Glutamatergic neuron (in vitro differentiated cells): ENCODE results near the gene ATP2B2. TPM values are rescaled to one million over a fixed set of nuclear protein-coding genes. Genes with fewer than 3 reads are reported as not detected.

Source experiments
- DNase-seq: peaks from one replicate; pipeline ENCODE4 v3.0.0; 2022
- H3K27ac Mint-ChIP-seq: one replicate; pipeline ENCODE4 v1.8.0; 2020; ENCODE audit warnings: mild to moderate bottlenecking, mixed read lengths, inconsistent platforms; ENCODE audit not compliant: unreplicated experiment
- H3K27me3 Mint-ChIP-seq: one replicate; pipeline ENCODE4 v1.8.0; 2020; ENCODE audit warnings: mild to moderate bottlenecking, moderate library complexity, mixed read lengths, inconsistent platforms; ENCODE audit not compliant: unreplicated experiment
- H3K36me3 Mint-ChIP-seq: one replicate; pipeline ENCODE4 v1.8.0; 2020; ENCODE audit warnings: mild to moderate bottlenecking, mixed read lengths, inconsistent platforms; ENCODE audit not compliant: unreplicated experiment
- H3K4me1 Mint-ChIP-seq: one replicate; pipeline ENCODE4 v1.8.0; 2020; ENCODE audit warnings: mild to moderate bottlenecking, low read depth, mixed read lengths, inconsistent platforms; ENCODE audit not compliant: unreplicated experiment
- H3K4me3 Mint-ChIP-seq: one replicate; pipeline ENCODE4 v1.8.0; 2020; ENCODE audit warnings: mild to moderate bottlenecking, mixed read lengths, inconsistent platforms; ENCODE audit not compliant: unreplicated experiment
- H3K9me3 Mint-ChIP-seq: one replicate; pipeline ENCODE4 v1.8.0; 2020; ENCODE audit warnings: mild to moderate bottlenecking, moderate library complexity, mixed read lengths, inconsistent platforms; ENCODE audit not compliant: unreplicated experiment
- total RNA-seq: library from RNA; stranded (reverse); fragmentation: NEBNext Ultra II Directional; extraction: Animal tissue kit (Norgen Biotek cat#: 25700); gene quantifications from one replicate; pipeline ENCODE4 v1.2.1, GENCODE V29; 2021; ENCODE audit not compliant: unreplicated experiment
- TF ChIP-seq, protein P1 (sequence below): fragments of 200-600 bp; sonication (generic); IDR thresholded peaks from one replicate; pipeline ENCODE4 v1.5.0; 2021; ENCODE audit not compliant: partially characterized antibody, unreplicated experiment

The ATP2B2 gene
- total RNA-seq, 1 donor from 2014 or later, result 31.2 TPM

DNA sequence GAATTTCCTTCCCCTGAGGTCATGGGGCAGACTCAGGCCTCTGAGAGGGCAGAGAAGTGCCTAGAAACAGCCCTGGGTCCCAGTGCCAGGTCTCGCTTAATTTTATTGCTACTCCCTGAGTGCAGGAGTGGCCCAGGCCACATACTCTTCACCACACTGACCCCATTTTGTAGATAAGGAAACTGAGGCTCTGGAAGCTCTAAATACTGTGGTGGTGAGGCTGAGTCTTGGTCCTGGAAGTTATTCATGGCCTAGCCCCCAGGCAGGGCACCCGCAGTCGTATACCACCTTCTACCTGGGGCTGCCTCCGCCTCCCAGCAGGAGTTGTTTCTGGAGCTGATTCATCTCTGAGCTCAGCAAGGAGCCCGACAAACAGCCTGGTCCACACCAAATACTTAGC, 9.8 kb downstream of the ATP2B2 start:
- Mint-ChIP-seq H3K9me3 (peaks cover 4% of the 10 kb centered on the region), H3K27me3 (peaks cover 3% of the 10 kb centered on the region), H3K4me1 (peaks cover 23% of the 10 kb centered on the region), H3K36me3 (no peaks in the 10 kb centered on the region), H3K4me3 (no peak overlapping the region), H3K27ac (no peak overlapping the region)
- TF ChIP-seq, protein P1, sequence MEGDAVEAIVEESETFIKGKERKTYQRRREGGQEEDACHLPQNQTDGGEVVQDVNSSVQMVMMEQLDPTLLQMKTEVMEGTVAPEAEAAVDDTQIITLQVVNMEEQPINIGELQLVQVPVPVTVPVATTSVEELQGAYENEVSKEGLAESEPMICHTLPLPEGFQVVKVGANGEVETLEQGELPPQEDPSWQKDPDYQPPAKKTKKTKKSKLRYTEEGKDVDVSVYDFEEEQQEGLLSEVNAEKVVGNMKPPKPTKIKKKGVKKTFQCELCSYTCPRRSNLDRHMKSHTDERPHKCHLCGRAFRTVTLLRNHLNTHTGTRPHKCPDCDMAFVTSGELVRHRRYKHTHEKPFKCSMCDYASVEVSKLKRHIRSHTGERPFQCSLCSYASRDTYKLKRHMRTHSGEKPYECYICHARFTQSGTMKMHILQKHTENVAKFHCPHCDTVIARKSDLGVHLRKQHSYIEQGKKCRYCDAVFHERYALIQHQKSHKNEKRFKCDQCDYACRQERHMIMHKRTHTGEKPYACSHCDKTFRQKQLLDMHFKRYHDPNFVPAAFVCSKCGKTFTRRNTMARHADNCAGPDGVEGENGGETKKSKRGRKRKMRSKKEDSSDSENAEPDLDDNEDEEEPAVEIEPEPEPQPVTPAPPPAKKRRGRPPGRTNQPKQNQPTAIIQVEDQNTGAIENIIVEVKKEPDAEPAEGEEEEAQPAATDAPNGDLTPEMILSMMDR, result no peak
- DNase-seq, result no peak

DNA sequence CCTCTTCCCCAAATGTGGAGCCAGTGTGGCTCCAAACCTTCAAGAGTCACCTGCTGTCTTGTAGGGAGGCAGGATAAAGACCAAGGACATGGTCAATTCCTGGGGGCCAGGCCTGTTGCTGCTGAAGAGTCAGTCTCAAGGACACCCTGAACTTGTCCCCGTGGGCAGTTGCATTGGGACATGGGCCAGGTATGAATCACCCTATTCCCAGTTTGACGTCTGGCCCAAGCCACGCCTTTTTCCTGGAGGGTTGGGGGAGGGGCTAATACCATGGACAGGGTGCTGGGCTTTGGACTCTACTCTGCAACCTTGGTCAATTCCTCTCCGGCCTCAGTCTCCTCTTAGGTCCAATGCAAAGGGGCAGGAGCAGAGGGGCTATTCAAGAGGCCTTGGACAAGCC, 10.4 kb downstream of the ATP2B2 start:
- H3K27me3 Mint-ChIP-seq, result peaks cover 3% of the 10 kb centered on the region
- H3K4me1 Mint-ChIP-seq, result peaks cover 23% of the 10 kb centered on the region
- DNase-seq, result no peak
- H3K36me3 Mint-ChIP-seq, result no peaks in the 10 kb centered on the region
- peaks cover 6% of the 10 kb centered on the region for H3K9me3 Mint-ChIP-seq
- H3K27ac Mint-ChIP-seq, result no peak overlapping the region
- TF ChIP-seq, protein P1, result no peak
- H3K4me3 Mint-ChIP-seq, result no peak overlapping the region

DNA sequence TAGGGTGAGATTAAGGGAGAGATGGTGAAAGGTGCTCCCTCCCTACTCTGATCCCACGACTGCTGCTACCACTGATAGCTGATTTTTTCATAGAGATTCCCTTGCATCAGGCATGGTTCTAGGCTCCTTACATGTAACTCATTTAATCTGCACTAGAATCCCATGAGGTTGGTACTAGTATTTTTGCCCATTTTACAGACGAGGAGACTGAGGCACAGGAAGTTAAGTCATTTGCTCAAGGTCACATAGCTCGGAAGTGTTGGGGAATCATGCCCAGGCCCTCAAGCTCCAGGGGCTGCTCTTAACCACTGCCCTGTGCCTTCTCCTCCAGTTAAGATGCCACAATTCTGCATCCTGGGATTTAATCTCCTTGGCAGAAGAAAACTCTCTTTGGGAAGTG, 11.2 kb downstream of the ATP2B2 start:
- Mint-ChIP-seq H3K36me3 (no peaks in the 10 kb centered on the region), H3K27me3 (peaks cover 6% of the 10 kb centered on the region), H3K27ac (no peak overlapping the region), H3K4me3 (no peak overlapping the region), H3K4me1 (peaks cover 26% of the 10 kb centered on the region), H3K9me3 (peaks cover 9% of the 10 kb centered on the region)
- TF ChIP-seq, protein P1, result no peak
- no peak for DNase-seq

DNA sequence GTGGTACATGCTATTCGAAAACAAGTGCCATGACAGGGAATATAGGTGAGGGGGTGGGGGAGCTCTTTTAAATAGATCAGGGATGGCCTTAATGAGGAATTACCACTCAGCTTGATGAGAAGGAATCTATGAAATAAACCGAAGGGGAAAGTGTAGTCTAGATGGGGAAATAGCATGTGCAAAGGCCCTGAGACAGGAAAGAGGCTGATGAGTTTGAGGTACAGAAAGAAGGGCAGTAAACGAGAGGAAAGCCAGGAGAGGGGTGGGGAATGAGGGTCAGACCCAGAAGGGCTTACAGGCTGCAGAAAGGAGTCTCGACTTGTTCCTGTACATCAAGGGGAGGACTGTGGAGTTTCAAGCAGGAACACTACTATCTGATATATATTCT, 12.2 kb downstream of the ATP2B2 start:
- peaks cover 9% of the 10 kb centered on the region for H3K9me3 Mint-ChIP-seq
- DNase-seq, result no peak
- no peaks in the 10 kb centered on the region for H3K36me3 Mint-ChIP-seq
- no peak overlapping the region for H3K27ac Mint-ChIP-seq
- H3K4me3 Mint-ChIP-seq, result no peak overlapping the region
- TF ChIP-seq, protein P1, result no peak
- peaks cover 22% of the 10 kb centered on the region for H3K4me1 Mint-ChIP-seq
- peaks cover 8% of the 10 kb centered on the region for H3K27me3 Mint-ChIP-seq

DNA sequence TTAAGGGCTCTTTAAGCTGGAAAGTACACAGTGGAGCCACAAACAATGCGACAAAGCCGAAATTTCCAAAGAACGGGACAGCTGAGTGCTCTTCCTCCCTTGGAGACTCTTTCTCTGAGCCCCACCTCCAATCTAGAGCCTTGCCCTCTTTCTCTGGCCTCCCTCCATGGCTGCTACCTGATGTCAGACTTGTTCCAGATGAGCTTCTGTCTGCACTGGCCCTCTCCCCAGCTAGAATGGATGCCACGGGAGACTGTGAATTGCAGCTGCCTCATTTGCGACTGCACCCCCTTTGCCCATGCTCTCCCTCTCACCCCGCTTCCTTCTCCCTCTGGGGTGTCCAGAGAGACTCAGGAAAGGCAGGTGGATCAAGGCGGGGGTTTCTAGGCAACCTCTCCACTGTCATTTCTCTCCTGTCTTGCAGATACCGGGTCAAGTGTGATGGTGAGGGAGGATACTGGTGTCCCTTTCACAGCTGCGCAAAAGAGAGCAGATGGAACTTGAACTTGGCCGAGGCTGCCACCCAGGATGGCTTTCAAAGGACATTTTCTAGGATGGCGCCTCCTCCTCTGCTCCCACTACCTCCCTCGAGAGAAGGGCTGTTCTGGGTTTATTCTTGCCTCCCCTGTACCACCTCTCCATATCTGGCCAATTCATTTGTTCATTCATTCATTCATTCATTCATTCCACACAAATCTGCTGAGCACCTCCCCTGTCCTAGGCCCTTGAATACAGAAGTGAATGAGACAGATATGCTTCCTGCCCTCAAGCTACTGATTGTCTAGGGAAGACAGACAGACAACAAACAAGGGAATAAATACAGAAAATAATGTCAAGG, 12.8 kb downstream of the ATP2B2 start:
- no peak for DNase-seq
- Mint-ChIP-seq H3K36me3 (no peaks in the 10 kb centered on the region), H3K4me1 (peaks cover 19% of the 10 kb centered on the region), H3K4me3 (peak overlapping the region; percentile 1), H3K27me3 (peaks cover 11% of the 10 kb centered on the region), H3K27ac (no peak overlapping the region), H3K9me3 (peaks cover 9% of the 10 kb centered on the region)
- TF ChIP-seq, protein P1, result no peak
